Upper lobe of right lung (tissue), 1 donor: ENCODE results near the gene MCTP1. TPM values are rescaled to one million over a fixed set of nuclear protein-coding genes. Genes with fewer than 3 reads are reported as not detected.

ENCODE experiments used
- ATAC-seq: fragments of 200-7000 bp; cut with Tn5 transposase; one replicate; pipeline ENCODE4 v1.9.1; 2020; ENCODE audit warnings: mild to moderate bottlenecking, moderate library complexity
- DNase-seq: peaks from one replicate; pipeline ENCODE4 v3.0.0-alpha.2; 2020
- H3K27ac ChIP-seq: fragments of 200-600 bp; one replicate; pipeline ENCODE4 v1.8.0; 2022
- H3K27me3 ChIP-seq: fragments of 200-600 bp; one replicate; pipeline ENCODE4 v1.8.0; 2022; ENCODE audit warnings: mild to moderate bottlenecking
- H3K36me3 ChIP-seq: fragments of 200-600 bp; one replicate; pipeline ENCODE4 v1.8.0; 2022
- H3K4me1 ChIP-seq: fragments of 200-600 bp; one replicate; pipeline ENCODE4 v1.8.0; 2022
- H3K4me3 ChIP-seq: fragments of 200-600 bp; one replicate; pipeline ENCODE4 v1.8.0; 2022; ENCODE audit warnings: mild to moderate bottlenecking
- H3K9me3 ChIP-seq: fragments of 200-600 bp; one replicate; pipeline ENCODE4 v1.8.0; 2022
- CTCF ChIP-seq: fragments of 200-600 bp; IDR thresholded peaks from one replicate; pipeline ENCODE4 v1.8.0; 2022; ENCODE audit warnings: antibody characterized with exemption
- intact Hi-C: fragments of 100-400 bp; cut with DNase I; formaldehyde crosslinking; loops from one replicate; pipeline ENCODE4 v1.11.0; 2022
- total RNA-seq: library from RNA; stranded (reverse); fragmentation: NEBNext Ultra II Directional; extraction: Animal tissue kit (Norgen Biotek cat#: 25700); gene quantifications from one replicate; pipeline ENCODE4 v1.2.1, GENCODE V29; 2021
- donor health status: DM: no; HTN: yes; CAD: no; lungs with severe emphysema.

The MCTP1 gene
- total RNA-seq, 1 donor from 2014 or later, result 40.7 TPM

GRCh38 chr5:95078868-95079267 lies 206.0 kb downstream of the MCTP1 start:
- DNase-seq (no peak), ATAC-seq (no peak)
- no peak for TF ChIP-seq CTCF
- Histone ChIP-seq H3K27ac (no peak overlapping the region), H3K4me3 (peak overlapping the region; percentile 51), H3K36me3 (no peaks in the 10 kb centered on the region), H3K4me1 (peaks cover 5% of the 10 kb centered on the region), H3K9me3 (no peaks in the 10 kb centered on the region), H3K27me3 (no peaks in the 10 kb centered on the region)
- intact Hi-C loops, result no loop called here

GRCh38 chr5:95076395-95077185 lies 208.3 kb downstream of the MCTP1 start:
- ATAC-seq (no peak), DNase-seq (no peak)
- Histone ChIP-seq H3K36me3 (no peaks in the 10 kb centered on the region), H3K27ac (no peak overlapping the region), H3K4me1 (no peaks in the 10 kb centered on the region), H3K4me3 (no peak overlapping the region), H3K9me3 (no peaks in the 10 kb centered on the region), H3K27me3 (no peaks in the 10 kb centered on the region)
- TF ChIP-seq CTCF, result no peak
- intact Hi-C loops, result no loop called here

GRCh38 chr5:95075111-95075510 lies 209.8 kb downstream of the MCTP1 start:
- intact Hi-C loops, result no loop called here
- DNase-seq, result no peak
- H3K27ac ChIP-seq, result no peak overlapping the region
- H3K4me3 ChIP-seq, result no peak overlapping the region
- H3K4me1 ChIP-seq, result no peaks in the 10 kb centered on the region
- no peaks in the 10 kb centered on the region for H3K36me3 ChIP-seq
- no peaks in the 10 kb centered on the region for H3K9me3 ChIP-seq
- TF ChIP-seq CTCF, result no peak
- ATAC-seq, result no peak
- no peaks in the 10 kb centered on the region for H3K27me3 ChIP-seq

GRCh38 chr5:95072281-95072680 lies 212.6 kb downstream of the MCTP1 start:
- DNase-seq, result no peak
- H3K36me3 ChIP-seq, result no peaks in the 10 kb centered on the region
- no peak overlapping the region for H3K4me3 ChIP-seq
- intact Hi-C loops, result no loop called here
- no peak overlapping the region for H3K27ac ChIP-seq
- H3K4me1 ChIP-seq, result no peaks in the 10 kb centered on the region
- ATAC-seq, result no peak
- no peaks in the 10 kb centered on the region for H3K9me3 ChIP-seq
- H3K27me3 ChIP-seq, result no peaks in the 10 kb centered on the region
- TF ChIP-seq CTCF, result no peak

- no peak overlapping the region for H3K27ac ChIP-seq
- H3K9me3 ChIP-seq, result no peaks in the 10 kb centered on the region
- intact Hi-C loops, result no loop called here
- H3K4me1 ChIP-seq, result no peaks in the 10 kb centered on the region
- no peaks in the 10 kb centered on the region for H3K36me3 ChIP-seq
- no peak for ATAC-seq
- DNase-seq, result no peak
- H3K4me3 ChIP-seq, result no peak overlapping the region
- no peak for TF ChIP-seq CTCF
- no peaks in the 10 kb centered on the region for H3K27me3 ChIP-seq
These were observed 214.0 kb downstream of the MCTP1 start for GRCh38 chr5:95070866-95071265.

GRCh38 chr5:95070453-95070852 lies 214.4 kb downstream of the MCTP1 start:
- Histone ChIP-seq H3K27ac (no peak overlapping the region), H3K4me1 (no peaks in the 10 kb centered on the region), H3K9me3 (no peaks in the 10 kb centered on the region), H3K27me3 (no peaks in the 10 kb centered on the region), H3K36me3 (no peaks in the 10 kb centered on the region), H3K4me3 (no peak overlapping the region)
- no peak for TF ChIP-seq CTCF
- peak; percentile 28 for ATAC-seq
- DNase-seq, result no peak
- intact Hi-C loops, result no loop called here
